ENCODE measurements around the gene ERICH6B. TPM values are rescaled to one million over a fixed set of nuclear protein-coding genes. Genes with fewer than 3 reads are reported as not detected.

The ERICH6B gene
- total RNA-seq, 8 experiments from 2014 or later: 0.56 to 2.5 (median 0.92) TPM; not detected in 1

GRCh38 chr13:45527699-45528462 is 87.7 kb downstream of the ERICH6B start:
- H3K4me3 ChIP-seq: no peak overlapping the region
- H3K4me1 ChIP-seq (replicated peaks in 1 of 2): no peaks in the 10 kb centered on the region
- H3K27ac ChIP-seq: no peak overlapping the region
- WGBS, 10 experiments: 68 to 100% (median 89%) methylated on average over 3 to 6 of the region's 6 CpGs
- ATAC-seq (replicated peaks in 6 of 8): no peak
- in situ Hi-C loops (cut with MboI; ENCODE audit: low pct_unique_long_range_greater_than_20kb in 2 of 9, low sequenced_read_pairs in 9 of 9, unreplicated experiment in 9 of 9): no loop called here

- no peak overlapping the region for H3K4me3 ChIP-seq
- H3K27ac ChIP-seq: no peak overlapping the region
- peak in 1 of 8 experiments; percentile 37 for ATAC-seq (replicated peaks in 6 of 8)
- H3K4me1 ChIP-seq (replicated peaks in 1 of 2): no peaks in the 10 kb centered on the region
- 40 to 100% (median 90%) methylated on average over 1 to 2 of the region's 2 CpGs; no CpG with 5 or more reads in 2 of the 10 experiments for WGBS, 10 experiments
- in situ Hi-C loops (cut with MboI; ENCODE audit: low pct_unique_long_range_greater_than_20kb in 2 of 9, low sequenced_read_pairs in 9 of 9, unreplicated experiment in 9 of 9): loop anchor here in 1 of 9 experiments (25.0 kb wide), 1 partner anchor 490 kb away; no protein-coding TSS in a partner anchor
These were observed 93.0 kb downstream of the ERICH6B start for GRCh38 chr13:45522571-45522970.

- peak in 3 of 8 experiments; percentile 47 to 86 (median 83) for ATAC-seq (replicated peaks in 6 of 8)
- in situ Hi-C loops (cut with MboI; ENCODE audit: low pct_unique_long_range_greater_than_20kb in 2 of 9, low sequenced_read_pairs in 9 of 9, unreplicated experiment in 9 of 9): loop anchor here in 1 of 9 experiments (25.0 kb wide), 1 partner anchor 491 kb away; no protein-coding TSS in a partner anchor
- Histone ChIP-seq H3K27ac (no peak overlapping the region), H3K4me1 (replicated peaks in 1 of 2) (no peaks in the 10 kb centered on the region), H3K4me3 (no peak overlapping the region)
- 75 to 100% (median 91%) methylated on average over 1 to 4 of the region's 4 CpGs; no CpG with 5 or more reads in 1 of the 10 experiments for WGBS, 10 experiments
These were observed 94.2 kb downstream of the ERICH6B start for GRCh38 chr13:45521297-45521696.

- no peak for ATAC-seq (replicated peaks in 6 of 8)
- Histone ChIP-seq H3K4me3 (no peak overlapping the region), H3K4me1 (replicated peaks in 1 of 2) (no peaks in the 10 kb centered on the region), H3K27ac (no peak overlapping the region)
- in situ Hi-C loops (cut with MboI; ENCODE audit: low pct_unique_long_range_greater_than_20kb in 2 of 9, low sequenced_read_pairs in 9 of 9, unreplicated experiment in 9 of 9): loop anchor here in 1 of 9 experiments (25.0 kb wide), 1 partner anchor 493 kb away; no protein-coding TSS in a partner anchor
- WGBS, 10 experiments: 86 to 100% (median 100%) methylated on average over 1 to 4 of the region's 4 CpGs
These were observed 96.0 kb downstream of the ERICH6B start for GRCh38 chr13:45519493-45519892.

GRCh38 chr13:45518525-45519245 is 96.9 kb downstream of the ERICH6B start:
- Histone ChIP-seq H3K4me1 (replicated peaks in 1 of 2) (no peaks in the 10 kb centered on the region), H3K27ac (no peak overlapping the region), H3K4me3 (no peak overlapping the region)
- no peak for ATAC-seq (replicated peaks in 6 of 8)
- in situ Hi-C loops (cut with MboI; ENCODE audit: low pct_unique_long_range_greater_than_20kb in 2 of 9, low sequenced_read_pairs in 9 of 9, unreplicated experiment in 9 of 9): loop anchor here in 1 of 9 experiments (25.0 kb wide), 1 partner anchor 494 kb away; no protein-coding TSS in a partner anchor
- WGBS, 10 experiments: 80 to 100% (median 94%) methylated on average over 1 to 4 of the region's 4 CpGs; no CpG with 5 or more reads in 1 of the 10 experiments

GRCh38 chr13:45516757-45517156 is 98.8 kb downstream of the ERICH6B start:
- H3K27ac ChIP-seq: no peak overlapping the region
- no peak overlapping the region for H3K4me3 ChIP-seq
- no peak for ATAC-seq (replicated peaks in 6 of 8)
- in situ Hi-C loops (cut with MboI; ENCODE audit: low pct_unique_long_range_greater_than_20kb in 2 of 9, low sequenced_read_pairs in 9 of 9, unreplicated experiment in 9 of 9): loop anchor here in 1 of 9 experiments (25.0 kb wide), 1 partner anchor 496 kb away; no protein-coding TSS in a partner anchor
- H3K4me1 ChIP-seq (replicated peaks in 1 of 2): no peaks in the 10 kb centered on the region
- whole genome bisulfite sequencing, 10 experiments: 84 to 100% (median 92%) methylated on average over 2 of the region's 2 CpGs; no CpG with 5 or more reads in 2 of the 10 experiments

- H3K27ac ChIP-seq: no peak overlapping the region
- in situ Hi-C loops (cut with MboI; ENCODE audit: low pct_unique_long_range_greater_than_20kb in 2 of 9, low sequenced_read_pairs in 9 of 9, unreplicated experiment in 9 of 9): loop anchor here in 1 of 9 experiments (25.0 kb wide), 1 partner anchor 500 kb away; no protein-coding TSS in a partner anchor
- H3K4me3 ChIP-seq: no peak overlapping the region
- no peak for ATAC-seq (replicated peaks in 6 of 8)
- H3K4me1 ChIP-seq (replicated peaks in 1 of 2): no peaks in the 10 kb centered on the region
- WGBS, 10 experiments: 0 to 100% (median 80%) methylated on average over 1 of the region's 1 CpG; no CpG with 5 or more reads in 3 of the 10 experiments
These were observed 103.4 kb downstream of the ERICH6B start for GRCh38 chr13:45512098-45512496.

GRCh38 chr13:45511310-45512097 is 104.0 kb downstream of the ERICH6B start:
- no peak overlapping the region for H3K27ac ChIP-seq
- no peak overlapping the region for H3K4me3 ChIP-seq
- 0 to 100% (median 78%) methylated on average over 1 to 3 of the region's 3 CpGs; no CpG with 5 or more reads in 2 of the 10 experiments for WGBS, 10 experiments
- in situ Hi-C loops (cut with MboI; ENCODE audit: low pct_unique_long_range_greater_than_20kb in 2 of 9, low sequenced_read_pairs in 9 of 9, unreplicated experiment in 9 of 9): loop anchor here in 1 of 9 experiments (25.0 kb wide), 1 partner anchor 501 kb away; no protein-coding TSS in a partner anchor
- H3K4me1 ChIP-seq (replicated peaks in 1 of 2): no peaks in the 10 kb centered on the region
- ATAC-seq (replicated peaks in 6 of 8): peak; percentile 46 to 78 (median 66)

- WGBS, 10 experiments: 80 to 100% (median 100%) methylated on average over 1 to 3 of the region's 3 CpGs; no CpG with 5 or more reads in 1 of the 10 experiments
- peak in 1 of 8 experiments; percentile 10 for ATAC-seq (replicated peaks in 6 of 8)
These were observed 104.9 kb downstream of the ERICH6B start for GRCh38 chr13:45510672-45511071.

GRCh38 chr13:45508776-45509175 is 106.8 kb downstream of the ERICH6B start:
- in situ Hi-C loops (cut with MboI; ENCODE audit: low pct_unique_long_range_greater_than_20kb in 2 of 9, low sequenced_read_pairs in 9 of 9, unreplicated experiment in 9 of 9): loop anchor here in 1 of 9 experiments (25.0 kb wide), 1 partner anchor 504 kb away; no protein-coding TSS in a partner anchor
- 52 to 100% (median 92%) methylated on average over 2 to 7 of the region's 7 CpGs for whole genome bisulfite sequencing, 10 experiments
- no peak for ATAC-seq (replicated peaks in 6 of 8)
- Histone ChIP-seq H3K4me3 (no peak overlapping the region), H3K27ac (no peak overlapping the region), H3K4me1 (replicated peaks in 1 of 2) (no peaks in the 10 kb centered on the region)

More at GRCh38 chr13:45510672-45511071, 104.9 kb downstream of the ERICH6B start:
- in situ Hi-C loops (cut with MboI; ENCODE audit: low pct_unique_long_range_greater_than_20kb in 2 of 9, low sequenced_read_pairs in 9 of 9, unreplicated experiment in 9 of 9): loop anchor here in 1 of 9 experiments (25.0 kb wide), 1 partner anchor 502 kb away; no protein-coding TSS in a partner anchor
- Histone ChIP-seq H3K27ac (no peak overlapping the region), H3K4me3 (no peak overlapping the region), H3K4me1 (replicated peaks in 1 of 2) (no peaks in the 10 kb centered on the region)

GRCh38 chr13:45506811-45507210 is 108.7 kb downstream of the ERICH6B start:
- Histone ChIP-seq H3K4me3 (no peak overlapping the region), H3K4me1 (replicated peaks in 1 of 2) (no peaks in the 10 kb centered on the region), H3K27ac (no peak overlapping the region)
- WGBS, 10 experiments: 67 to 100% (median 100%) methylated on average over 1 to 4 of the region's 6 CpGs; no CpG with 5 or more reads in 2 of the 10 experiments
- in situ Hi-C loops (cut with MboI; ENCODE audit: low pct_unique_long_range_greater_than_20kb in 2 of 9, low sequenced_read_pairs in 9 of 9, unreplicated experiment in 9 of 9): loop anchor here in 1 of 9 experiments (25.0 kb wide), 1 partner anchor 505 kb away; no protein-coding TSS in a partner anchor
- ATAC-seq (replicated peaks in 6 of 8): no peak

- in situ Hi-C loops (cut with MboI; ENCODE audit: low pct_unique_long_range_greater_than_20kb in 2 of 9, low sequenced_read_pairs in 9 of 9, unreplicated experiment in 9 of 9): loop anchor here in 1 of 9 experiments (25.0 kb wide), 1 partner anchor 509 kb away; no protein-coding TSS in a partner anchor
- ATAC-seq (replicated peaks in 6 of 8): no peak
- no peak overlapping the region for H3K27ac ChIP-seq
- no peak overlapping the region for H3K4me3 ChIP-seq
- no peaks in the 10 kb centered on the region for H3K4me1 ChIP-seq (replicated peaks in 1 of 2)
These were observed 111.9 kb downstream of the ERICH6B start for GRCh38 chr13:45503658-45504057.

All from motor neuron (in vitro differentiated cells).